ENCODE data around the gene TPPP3.

TPPP3 gene

DNA sequence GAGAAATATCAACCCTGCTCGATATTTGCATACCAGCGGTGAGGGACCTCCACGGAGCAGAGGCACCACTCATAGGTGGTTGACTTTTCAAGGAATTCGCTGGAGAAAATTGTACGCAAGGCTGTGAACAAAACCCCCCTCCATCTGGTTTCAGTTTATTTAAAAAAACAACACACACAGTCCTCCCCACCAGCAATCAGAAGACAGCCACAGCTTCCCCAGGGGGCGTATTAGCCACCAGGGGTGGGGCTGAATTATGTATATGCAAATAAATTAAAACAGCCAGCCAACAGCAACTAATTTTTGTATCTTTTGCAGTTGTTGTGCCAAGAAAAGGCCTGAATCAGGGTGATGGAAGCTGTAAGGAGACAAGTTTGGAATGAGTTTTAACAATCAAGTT lies 31.8 kb upstream of the TPPP3 start:
- Histone ChIP-seq H2BK120ac (ENCODE audit: insufficient read depth, low read length, poor library complexity) (no peak overlapping the region), H2BK5ac (ENCODE audit: low read depth, low read length, poor library complexity) (no peak overlapping the region), H3K4me2 (ENCODE audit: low read length) (no peak overlapping the region), H2BK12ac (ENCODE audit: low read length) (no peak overlapping the region), H3K79me2 (ENCODE audit: control insufficient read depth, insufficient read depth, low read length, poor library complexity) (no peaks in the 10 kb centered on the region), H3K27ac (ENCODE audit: low read depth, low read length) (no peak overlapping the region), H3K27me3 (ENCODE audit: insufficient read depth, low read length) (peaks cover 12% of the 10 kb centered on the region), H3K4me3 (ENCODE audit: low read depth, low read length) (no peak overlapping the region), H3K4me1 (ENCODE audit: control insufficient read depth in 1 of 2, insufficient read depth in 2 of 2, low read length in 2 of 2) (peaks cover 0 to 7% of the 10 kb centered on the region in 2 experiments), H3K79me1 (ENCODE audit: low read length) (peaks cover 3% of the 10 kb centered on the region), H2AK5ac (ENCODE audit: low read length) (no peak overlapping the region), H4K91ac (ENCODE audit: low read depth, low read length) (no peak overlapping the region), H3K23ac (ENCODE audit: low read length) (no peak overlapping the region), H3K14ac (ENCODE audit: low read length) (no peak overlapping the region), H4K8ac (ENCODE audit: low read depth, low read length) (no peak overlapping the region), H3K9ac (ENCODE audit: low read length) (no peak overlapping the region), H3K18ac (ENCODE audit: low read length) (no peak overlapping the region), H3K36me3 (ENCODE audit: control insufficient read depth in 1 of 2, insufficient read depth in 2 of 2, low read length in 2 of 2) (no peaks in the 10 kb centered on the region), H3K4ac (ENCODE audit: low read depth, low read length) (no peak overlapping the region), H3K9me3 (ENCODE audit: insufficient read depth, low read depth, low read length) (no peaks in the 10 kb centered on the region), H4K12ac (ENCODE audit: low read depth, low read length) (no peak overlapping the region), H2AFZ (ENCODE audit: insufficient read depth, low read length, poor library complexity) (no peak overlapping the region)
- no peak for DNase-seq
- WGBS (ENCODE audit: extremely low coverage, insufficient coverage, insufficient read length) = no CpG with 5 or more reads among the region's 6 CpGs

DNA sequence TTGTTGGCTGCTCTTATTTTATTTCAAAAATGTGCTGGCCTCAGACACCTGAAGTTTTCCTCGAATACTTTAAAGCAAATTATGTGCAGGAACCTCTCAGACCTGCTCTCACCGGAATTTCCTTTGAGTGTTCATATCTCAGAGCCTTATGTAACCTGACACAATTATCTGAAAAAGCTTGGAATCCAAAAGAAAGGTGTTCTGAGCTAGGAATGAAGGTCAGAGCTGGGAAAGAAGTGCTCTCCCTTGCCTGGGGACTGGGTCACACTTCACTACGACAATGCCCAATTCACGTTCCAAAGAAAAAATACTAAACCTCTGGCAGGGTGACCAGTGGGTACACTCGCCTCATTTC lies 30.9 kb upstream of the TPPP3 start:
- peak; percentile 87 to 95 for DNase-seq
- Histone ChIP-seq H3K4ac (ENCODE audit: low read depth, low read length) (no peak overlapping the region), H3K18ac (ENCODE audit: low read length) (no peak overlapping the region), H2BK5ac (ENCODE audit: low read depth, low read length, poor library complexity) (no peak overlapping the region), H3K4me2 (ENCODE audit: low read length) (no peak overlapping the region), H3K4me3 (ENCODE audit: low read depth, low read length) (no peak overlapping the region), H2BK120ac (ENCODE audit: insufficient read depth, low read length, poor library complexity) (no peak overlapping the region), H4K12ac (ENCODE audit: low read depth, low read length) (no peak overlapping the region), H3K27me3 (ENCODE audit: insufficient read depth, low read length) (peaks cover 5% of the 10 kb centered on the region), H3K27ac (ENCODE audit: low read depth, low read length) (no peak overlapping the region), H3K14ac (ENCODE audit: low read length) (no peak overlapping the region), H2AK5ac (ENCODE audit: low read length) (no peak overlapping the region), H4K91ac (ENCODE audit: low read depth, low read length) (no peak overlapping the region), H2AFZ (ENCODE audit: insufficient read depth, low read length, poor library complexity) (no peak overlapping the region), H3K79me1 (ENCODE audit: low read length) (peaks cover 3% of the 10 kb centered on the region), H2BK12ac (ENCODE audit: low read length) (no peak overlapping the region), H3K9ac (ENCODE audit: low read length) (no peak overlapping the region), H3K79me2 (ENCODE audit: control insufficient read depth, insufficient read depth, low read length, poor library complexity) (no peaks in the 10 kb centered on the region), H3K4me1 (ENCODE audit: control insufficient read depth in 1 of 2, insufficient read depth in 2 of 2, low read length in 2 of 2) (peaks cover 0 to 7% of the 10 kb centered on the region in 2 experiments), H3K23ac (ENCODE audit: low read length) (no peak overlapping the region), H4K8ac (ENCODE audit: low read depth, low read length) (no peak overlapping the region), H3K9me3 (ENCODE audit: insufficient read depth, low read depth, low read length) (no peaks in the 10 kb centered on the region), H3K36me3 (ENCODE audit: control insufficient read depth in 1 of 2, insufficient read depth in 2 of 2, low read length in 2 of 2) (no peaks in the 10 kb centered on the region)
- no CpG with 5 or more reads among the region's 5 CpGs for WGBS (ENCODE audit: extremely low coverage, insufficient coverage, insufficient read length)

DNA sequence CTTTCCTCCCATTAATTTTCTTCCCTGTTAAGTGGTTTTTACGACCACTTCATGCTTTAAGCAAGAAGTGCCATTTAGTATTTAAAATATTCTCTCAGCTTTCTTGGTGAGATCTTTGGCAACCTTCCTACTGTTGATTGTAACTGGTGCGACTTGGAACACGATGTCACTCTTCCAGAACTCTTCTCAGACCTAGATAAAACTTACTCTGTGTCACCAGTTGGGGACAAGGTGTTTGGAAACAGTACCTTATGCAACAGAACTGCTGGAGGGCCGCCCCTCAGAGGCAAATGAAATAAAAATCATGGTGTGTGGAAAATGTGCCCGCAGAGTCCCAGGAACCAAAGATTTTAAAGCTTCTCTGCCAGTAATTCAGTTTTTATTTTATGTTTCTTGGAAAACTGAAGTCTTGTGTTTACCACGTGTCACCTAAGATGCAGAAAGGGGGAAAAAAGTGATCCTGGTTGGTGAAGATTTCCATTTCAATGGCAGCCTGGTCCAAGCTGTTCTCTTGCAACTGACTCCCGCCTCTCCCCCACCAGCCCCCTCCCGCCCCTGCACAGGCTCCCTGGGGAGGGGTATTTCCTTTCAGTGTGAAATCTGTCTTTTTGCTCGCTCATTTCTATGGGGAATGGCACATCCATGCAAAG lies 30.4 kb upstream of the TPPP3 start:
- no CpG with 5 or more reads among the region's 9 CpGs for WGBS (ENCODE audit: extremely low coverage, insufficient coverage, insufficient read length)

DNA sequence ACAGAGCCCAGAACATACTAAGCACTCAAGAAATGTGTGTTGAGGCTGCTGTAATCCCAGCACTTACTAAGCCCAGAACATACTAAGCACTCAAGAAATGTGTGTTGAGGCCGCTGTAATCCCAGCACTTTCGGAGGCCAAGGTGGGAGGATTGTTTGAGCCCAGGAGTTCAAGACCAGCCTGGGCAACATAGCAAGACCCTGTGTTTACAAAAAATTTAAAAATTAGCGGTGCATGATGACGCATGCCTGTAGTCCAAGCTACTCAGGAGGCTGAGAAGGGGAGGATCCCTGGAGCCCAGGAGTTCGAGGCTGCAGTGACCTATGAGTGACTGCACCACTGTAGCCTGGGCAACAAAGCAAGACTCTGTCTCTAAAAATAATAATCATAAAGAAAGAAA lies 29.7 kb upstream of the TPPP3 start:
- Histone ChIP-seq H3K9ac (ENCODE audit: low read length) (no peak overlapping the region), H3K36me3 (ENCODE audit: control insufficient read depth in 1 of 2, insufficient read depth in 2 of 2, low read length in 2 of 2) (no peaks in the 10 kb centered on the region), H4K91ac (ENCODE audit: low read depth, low read length) (no peak overlapping the region), H3K4ac (ENCODE audit: low read depth, low read length) (no peak overlapping the region), H3K27me3 (ENCODE audit: insufficient read depth, low read length) (no peaks in the 10 kb centered on the region), H2BK5ac (ENCODE audit: low read depth, low read length, poor library complexity) (no peak overlapping the region), H3K4me1 (ENCODE audit: control insufficient read depth in 1 of 2, insufficient read depth in 2 of 2, low read length in 2 of 2) (peaks cover 0 to 6% of the 10 kb centered on the region in 2 experiments), H3K18ac (ENCODE audit: low read length) (no peak overlapping the region), H3K14ac (ENCODE audit: low read length) (no peak overlapping the region), H4K8ac (ENCODE audit: low read depth, low read length) (no peak overlapping the region), H4K12ac (ENCODE audit: low read depth, low read length) (no peak overlapping the region), H2AFZ (ENCODE audit: insufficient read depth, low read length, poor library complexity) (no peak overlapping the region), H2BK120ac (ENCODE audit: insufficient read depth, low read length, poor library complexity) (no peak overlapping the region), H2AK5ac (ENCODE audit: low read length) (no peak overlapping the region), H3K79me1 (ENCODE audit: low read length) (peaks cover 3% of the 10 kb centered on the region), H3K4me3 (ENCODE audit: low read depth, low read length) (no peak overlapping the region), H2BK12ac (ENCODE audit: low read length) (no peak overlapping the region), H3K9me3 (ENCODE audit: insufficient read depth, low read depth, low read length) (no peaks in the 10 kb centered on the region), H3K4me2 (ENCODE audit: low read length) (no peak overlapping the region), H3K27ac (ENCODE audit: low read depth, low read length) (no peak overlapping the region), H3K79me2 (ENCODE audit: control insufficient read depth, insufficient read depth, low read length, poor library complexity) (no peaks in the 10 kb centered on the region), H3K23ac (ENCODE audit: low read length) (no peak overlapping the region)
- no CpG with 5 or more reads among the region's 5 CpGs for WGBS (ENCODE audit: extremely low coverage, insufficient coverage, insufficient read length)
- no peak for DNase-seq

More for the DNA sequence above, 30.4 kb upstream of the TPPP3 start:
- peaks cover 0 to 8% of the 10 kb centered on the region in 2 experiments for H3K4me1 ChIP-seq (ENCODE audit: control insufficient read depth in 1 of 2, insufficient read depth in 2 of 2, low read length in 2 of 2)
- no peak overlapping the region for H2BK12ac ChIP-seq (ENCODE audit: low read length)
- H3K27me3 ChIP-seq (ENCODE audit: insufficient read depth, low read length) = peaks cover under 1% of the 10 kb centered on the region
- no peak overlapping the region for H3K4me3 ChIP-seq (ENCODE audit: low read depth, low read length)
- H3K79me2 ChIP-seq (ENCODE audit: control insufficient read depth, insufficient read depth, low read length, poor library complexity) = no peaks in the 10 kb centered on the region
- no peaks in the 10 kb centered on the region for H3K36me3 ChIP-seq (ENCODE audit: control insufficient read depth in 1 of 2, insufficient read depth in 2 of 2, low read length in 2 of 2)
- no peak overlapping the region for H4K91ac ChIP-seq (ENCODE audit: low read depth, low read length)
- H3K79me1 ChIP-seq (ENCODE audit: low read length) = peaks cover 3% of the 10 kb centered on the region
- no peak overlapping the region for H3K23ac ChIP-seq (ENCODE audit: low read length)
- no peak overlapping the region for H3K4me2 ChIP-seq (ENCODE audit: low read length)
- no peaks in the 10 kb centered on the region for H3K9me3 ChIP-seq (ENCODE audit: insufficient read depth, low read depth, low read length)
- no peak overlapping the region for H3K14ac ChIP-seq (ENCODE audit: low read length)
- no peak overlapping the region for H4K8ac ChIP-seq (ENCODE audit: low read depth, low read length)
- H3K27ac ChIP-seq (ENCODE audit: low read depth, low read length) = no peak overlapping the region
- H2BK120ac ChIP-seq (ENCODE audit: insufficient read depth, low read length, poor library complexity) = no peak overlapping the region
- H3K4ac ChIP-seq (ENCODE audit: low read depth, low read length) = no peak overlapping the region
- no peak overlapping the region for H3K18ac ChIP-seq (ENCODE audit: low read length)
- DNase-seq = no peak
- no peak overlapping the region for H4K12ac ChIP-seq (ENCODE audit: low read depth, low read length)
- H3K9ac ChIP-seq (ENCODE audit: low read length) = no peak overlapping the region
- no peak overlapping the region for H2BK5ac ChIP-seq (ENCODE audit: low read depth, low read length, poor library complexity)
- H2AK5ac ChIP-seq (ENCODE audit: low read length) = no peak overlapping the region
- no peak overlapping the region for H2AFZ ChIP-seq (ENCODE audit: insufficient read depth, low read length, poor library complexity)

Measured in trophoblast cell (in vitro differentiated cells and primary cell).